ENCODE data around the gene LMTK3. TPM values are rescaled to one million over a fixed set of nuclear protein-coding genes. Genes with fewer than 3 reads are reported as not detected.

The LMTK3 gene
- total and polyA plus RNA-seq, 2 experiments from 2014 or later = 1.6 to 11.8 TPM

DNA sequence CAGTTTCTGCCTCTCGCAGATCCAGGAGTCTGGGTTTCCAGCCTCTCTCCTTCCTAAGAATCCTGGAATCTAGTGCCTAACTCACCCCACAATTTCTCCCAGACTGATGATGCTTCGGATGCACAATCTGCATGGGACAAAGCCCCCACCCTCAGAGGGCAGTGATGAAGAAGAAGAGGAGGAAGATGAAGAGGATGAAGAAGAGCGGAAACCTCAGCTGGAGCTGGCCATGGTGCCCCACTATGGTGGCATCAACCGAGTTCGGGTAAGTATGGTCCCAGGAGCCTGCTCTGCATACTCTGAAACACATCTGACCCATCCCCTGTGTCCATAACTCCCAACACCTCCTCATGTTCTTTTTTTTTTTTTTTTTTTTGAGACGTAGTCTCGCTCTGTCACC lies 65.1 kb downstream of the LMTK3 start (continued):
- TF ChIP-seq, protein P1, sequence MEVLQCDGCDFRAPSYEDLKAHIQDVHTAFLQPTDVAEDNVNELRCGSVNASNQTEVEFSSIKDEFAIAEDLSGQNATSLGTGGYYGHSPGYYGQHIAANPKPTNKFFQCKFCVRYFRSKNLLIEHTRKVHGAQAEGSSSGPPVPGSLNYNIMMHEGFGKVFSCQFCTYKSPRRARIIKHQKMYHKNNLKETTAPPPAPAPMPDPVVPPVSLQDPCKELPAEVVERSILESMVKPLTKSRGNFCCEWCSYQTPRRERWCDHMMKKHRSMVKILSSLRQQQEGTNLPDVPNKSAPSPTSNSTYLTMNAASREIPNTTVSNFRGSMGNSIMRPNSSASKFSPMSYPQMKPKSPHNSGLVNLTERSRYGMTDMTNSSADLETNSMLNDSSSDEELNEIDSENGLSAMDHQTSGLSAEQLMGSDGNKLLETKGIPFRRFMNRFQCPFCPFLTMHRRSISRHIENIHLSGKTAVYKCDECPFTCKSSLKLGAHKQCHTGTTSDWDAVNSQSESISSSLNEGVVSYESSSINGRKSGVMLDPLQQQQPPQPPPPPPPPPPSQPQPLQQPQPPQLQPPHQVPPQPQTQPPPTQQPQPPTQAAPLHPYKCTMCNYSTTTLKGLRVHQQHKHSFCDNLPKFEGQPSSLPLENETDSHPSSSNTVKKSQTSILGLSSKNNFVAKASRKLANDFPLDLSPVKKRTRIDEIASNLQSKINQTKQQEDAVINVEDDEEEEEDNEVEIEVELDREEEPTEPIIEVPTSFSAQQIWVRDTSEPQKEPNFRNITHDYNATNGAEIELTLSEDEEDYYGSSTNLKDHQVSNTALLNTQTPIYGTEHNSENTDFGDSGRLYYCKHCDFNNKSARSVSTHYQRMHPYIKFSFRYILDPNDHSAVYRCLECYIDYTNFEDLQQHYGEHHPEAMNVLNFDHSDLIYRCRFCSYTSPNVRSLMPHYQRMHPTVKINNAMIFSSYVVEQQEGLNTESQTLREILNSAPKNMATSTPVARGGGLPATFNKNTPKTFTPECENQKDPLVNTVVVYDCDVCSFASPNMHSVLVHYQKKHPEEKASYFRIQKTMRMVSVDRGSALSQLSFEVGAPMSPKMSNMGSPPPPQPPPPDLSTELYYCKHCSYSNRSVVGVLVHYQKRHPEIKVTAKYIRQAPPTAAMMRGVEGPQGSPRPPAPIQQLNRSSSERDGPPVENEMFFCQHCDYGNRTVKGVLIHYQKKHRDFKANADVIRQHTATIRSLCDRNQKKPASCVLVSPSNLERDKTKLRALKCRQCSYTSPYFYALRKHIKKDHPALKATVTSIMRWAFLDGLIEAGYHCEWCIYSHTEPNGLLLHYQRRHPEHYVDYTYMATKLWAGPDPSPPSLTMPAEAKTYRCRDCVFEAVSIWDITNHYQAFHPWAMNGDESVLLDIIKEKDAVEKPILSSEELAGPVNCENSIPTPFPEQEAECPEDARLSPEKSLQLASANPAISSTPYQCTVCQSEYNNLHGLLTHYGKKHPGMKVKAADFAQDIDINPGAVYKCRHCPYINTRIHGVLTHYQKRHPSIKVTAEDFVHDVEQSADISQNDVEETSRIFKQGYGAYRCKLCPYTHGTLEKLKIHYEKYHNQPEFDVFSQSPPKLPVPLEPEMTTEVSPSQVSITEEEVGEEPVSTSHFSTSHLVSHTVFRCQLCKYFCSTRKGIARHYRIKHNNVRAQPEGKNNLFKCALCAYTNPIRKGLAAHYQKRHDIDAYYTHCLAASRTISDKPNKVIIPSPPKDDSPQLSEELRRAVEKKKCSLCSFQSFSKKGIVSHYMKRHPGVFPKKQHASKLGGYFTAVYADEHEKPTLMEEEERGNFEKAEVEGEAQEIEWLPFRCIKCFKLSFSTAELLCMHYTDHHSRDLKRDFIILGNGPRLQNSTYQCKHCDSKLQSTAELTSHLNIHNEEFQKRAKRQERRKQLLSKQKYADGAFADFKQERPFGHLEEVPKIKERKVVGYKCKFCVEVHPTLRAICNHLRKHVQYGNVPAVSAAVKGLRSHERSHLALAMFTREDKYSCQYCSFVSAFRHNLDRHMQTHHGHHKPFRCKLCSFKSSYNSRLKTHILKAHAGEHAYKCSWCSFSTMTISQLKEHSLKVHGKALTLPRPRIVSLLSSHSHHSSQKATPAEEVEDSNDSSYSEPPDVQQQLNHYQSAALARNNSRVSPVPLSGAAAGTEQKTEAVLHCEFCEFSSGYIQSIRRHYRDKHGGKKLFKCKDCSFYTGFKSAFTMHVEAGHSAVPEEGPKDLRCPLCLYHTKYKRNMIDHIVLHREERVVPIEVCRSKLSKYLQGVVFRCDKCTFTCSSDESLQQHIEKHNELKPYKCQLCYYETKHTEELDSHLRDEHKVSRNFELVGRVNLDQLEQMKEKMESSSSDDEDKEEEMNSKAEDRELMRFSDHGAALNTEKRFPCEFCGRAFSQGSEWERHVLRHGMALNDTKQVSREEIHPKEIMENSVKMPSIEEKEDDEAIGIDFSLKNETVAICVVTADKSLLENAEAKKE (CRISPR knock-in tag; IDR thresholded peaks at IDR 0.05) = no peak
- TF ChIP-seq JUNB (IDR thresholded peaks at IDR 0.05; ENCODE audit: unreplicated experiment) (no peak), NANOG (IDR thresholded peaks at IDR 0.05; ENCODE audit: borderline replicate concordance) (no peak), POLR2AphosphoS5 (IDR thresholded peaks at IDR 0.05; ENCODE audit: low read depth) (no peak), EZH2phosphoT487 (IDR thresholded peaks at IDR 0.05; ENCODE audit: unreplicated experiment) (no peak), REST (IDR thresholded peaks at IDR 0.05; ENCODE audit: unreplicated experiment) (no peak), EZH2 (IDR thresholded peaks at IDR 0.05; ENCODE audit: low read depth, unreplicated experiment) (no peak)

Data from GM23338 (cell line).